Liver (tissue), 9 donors: ENCODE results near the gene ASCL5. TPM values are rescaled to one million over a fixed set of nuclear protein-coding genes. Genes with fewer than 3 reads are reported as not detected.

Experiments used
- DNase-seq: peaks from one replicate; pipeline ENCODE4 v3.0.0-alpha.2; 2017; ENCODE audit warnings: low spot score
- H3K27ac ChIP-seq, 2 donors: one replicate each; pipeline ENCODE4 v1.7.0; 2013; ENCODE audit warnings: inconsistent platforms in 2 of 2, low read length in 2 of 2, control low read depth in 1 of 2, low read depth in 1 of 2, mild to moderate bottlenecking in 1 of 2
- H3K27me3 ChIP-seq, 4 donors: one replicate each; pipeline versions ENCODE4 v1.6.1 to v1.7.0; 2013; ENCODE audit warnings: low read length in 3 of 4, inconsistent platforms in 1 of 4, mild to moderate bottlenecking in 1 of 4, moderate library complexity in 1 of 4; ENCODE audit not compliant: control insufficient read depth in 4 of 4, insufficient read depth in 4 of 4
- H3K36me3 ChIP-seq, 4 donors: one replicate each; pipeline versions ENCODE4 v1.6.1 to v1.7.0; 2013; ENCODE audit warnings: low read length in 3 of 4, mild to moderate bottlenecking in 3 of 4, low read depth in 1 of 4, moderate library complexity in 1 of 4; ENCODE audit not compliant: control insufficient read depth in 4 of 4, insufficient read depth in 3 of 4
- H3K4me1 ChIP-seq, 4 donors: one replicate each; pipeline versions ENCODE4 v1.6.1 to v1.7.0; 2013; ENCODE audit warnings: low read length in 3 of 4, mild to moderate bottlenecking in 3 of 4, moderate library complexity in 1 of 4; ENCODE audit not compliant: control insufficient read depth in 4 of 4, insufficient read depth in 4 of 4
- H3K4me3 ChIP-seq, 3 donors: one replicate each; pipeline versions ENCODE4 v1.6.1 to v1.7.0; 2013; ENCODE audit warnings: low read length in 3 of 3, control low read depth in 1 of 3, low read depth in 1 of 3, mild to moderate bottlenecking in 1 of 3
- H3K9ac ChIP-seq, 2 donors: one replicate each; pipeline ENCODE4 v1.7.0; 2013; ENCODE audit warnings: low read length in 2 of 2, mild to moderate bottlenecking in 2 of 2, moderate library complexity in 2 of 2, control low read depth in 1 of 2, low read depth in 1 of 2
- H3K9me3 ChIP-seq, 4 donors: one replicate each; pipeline versions ENCODE4 v1.6.1 to v1.7.0; 2013; ENCODE audit warnings: low read length in 3 of 4; ENCODE audit not compliant: control insufficient read depth in 4 of 4
- EGR1 ChIP-seq, 2 donors: IDR thresholded peaks; 2 replicates each; pipeline ENCODE4 v1.6.1; 2016 to 2018; ENCODE audit warnings: antibody characterized with exemption in 2 of 2, low read depth in 2 of 2
- FOXA1 ChIP-seq: IDR thresholded peaks from 2 replicates; pipeline ENCODE4 v1.6.1; 2016; ENCODE audit warnings: antibody characterized with exemption
- JUND ChIP-seq, 2 donors: IDR thresholded peaks; 2 replicates each; pipeline ENCODE4 v1.6.1; 2016; ENCODE audit warnings: antibody characterized with exemption in 2 of 2
- RAD21 ChIP-seq, 2 donors: IDR thresholded peaks; 2 replicates each; pipeline ENCODE4 v1.6.1; 2016; ENCODE audit warnings: antibody characterized with exemption in 2 of 2, mild to moderate bottlenecking in 2 of 2
- RXRA ChIP-seq, 2 donors: IDR thresholded peaks; 2 replicates each; pipeline ENCODE4 v1.6.1; 2017 to 2018; ENCODE audit warnings: antibody characterized with exemption in 2 of 2, mild to moderate bottlenecking in 1 of 2
- TAF1 ChIP-seq: conservative IDR thresholded peaks from 2 replicates; pipeline ENCODE4 v1.6.1; 2016; ENCODE audit warnings: antibody characterized with exemption, mild to moderate bottlenecking
- YY1 ChIP-seq: IDR thresholded peaks from 2 replicates; pipeline ENCODE4 v1.6.1; 2016; ENCODE audit warnings: antibody characterized with exemption, mild to moderate bottlenecking
- WGBS: extraction: QIAGEN DNeasy Blood & Tissue Kit; methylation state at CpG from one replicate; pipeline ENCODE4 v1.1.7; 2013; 5-methylcytosine and 5-hydroxymethylcytosine counted together
- polyA plus RNA-seq, 2 donors: library from polyadenylated mRNA; stranded (reverse) in 1 of 2; unstranded in 1 of 2; fragments of 200-250 nt in 1 of 2; fragments of >200 nt in 1 of 2; fragmentation: Nextera tagmentation in 1 of 2; extraction: Ambion mirVana in 1 of 2; gene quantifications; one replicate each; pipeline versions ENCODE4 v1.2.1 to v1.2.3, GENCODE V29; 2013 to 2015
- total RNA-seq, 2 donors: library from RNA; depleted of rRNA; stranded (reverse); fragments of >200 nt; gene quantifications; one replicate each; pipeline ENCODE4 v1.2.3, GENCODE V29; 2014
- TF ChIP-seq, protein P1 (sequence below): fragments of 150-350 bp; IDR thresholded peaks from 2 replicates; pipeline ENCODE4 v1.5.1; 2017; ENCODE audit warnings: improper control_type of control experiment, low read depth, low read length; ENCODE audit not compliant: missing input control
- TF ChIP-seq, protein P2 (sequence below): IDR thresholded peaks from 2 replicates; pipeline ENCODE4 v1.6.1; 2016; ENCODE audit warnings: antibody characterized with exemption
- TF ChIP-seq, protein P3 (sequence below): IDR thresholded peaks from 2 replicates; pipeline ENCODE4 v1.6.1; 2016; ENCODE audit warnings: antibody characterized with exemption
- donor health status: healthy.
- donor health status: healthy.
- donor health status: healthy.
- donor health status: healthy.
- donor health status: healthy.

The ASCL5 gene
- total and polyA plus RNA-seq, 4 donors: not detected

DNA sequence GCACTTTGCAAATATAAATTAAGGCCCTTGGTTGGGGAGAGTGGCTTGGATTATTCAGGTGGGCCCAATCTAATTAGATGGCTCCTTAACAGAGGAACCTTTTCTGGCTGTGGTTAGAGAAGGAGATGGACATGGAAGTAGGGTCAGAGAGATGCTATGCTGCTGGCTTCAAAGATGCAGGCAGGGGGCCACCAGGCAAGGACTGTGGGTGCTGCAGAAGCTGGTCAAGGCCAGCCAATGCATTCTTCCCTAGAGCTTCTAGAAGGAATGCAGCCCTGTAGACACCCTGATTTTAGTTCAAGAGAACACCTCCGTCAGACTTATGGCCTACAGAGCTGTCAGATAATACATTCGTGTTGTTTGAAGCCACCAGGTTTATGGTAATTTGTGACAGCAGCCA is 31.0 kb upstream of the ASCL5 start:
- Histone ChIP-seq H3K27me3 (no peaks in the 10 kb centered on the region), H3K9me3 (no peaks in the 10 kb centered on the region), H3K4me1 (peaks cover 5 to 14% (median 11%) of the 10 kb centered on the region in 4 donors), H3K4me3 (no peak overlapping the region), H3K36me3 (no peaks in the 10 kb centered on the region), H3K27ac (no peak overlapping the region), H3K9ac (no peak overlapping the region)
- DNase-seq: no peak
- TF ChIP-seq YY1 (no peak), RXRA (IDR thresholded peaks at IDR 0.05) (no peak), FOXA1 (no peak)
- 94% methylated on average over 2 of the region's 2 CpGs for WGBS

DNA sequence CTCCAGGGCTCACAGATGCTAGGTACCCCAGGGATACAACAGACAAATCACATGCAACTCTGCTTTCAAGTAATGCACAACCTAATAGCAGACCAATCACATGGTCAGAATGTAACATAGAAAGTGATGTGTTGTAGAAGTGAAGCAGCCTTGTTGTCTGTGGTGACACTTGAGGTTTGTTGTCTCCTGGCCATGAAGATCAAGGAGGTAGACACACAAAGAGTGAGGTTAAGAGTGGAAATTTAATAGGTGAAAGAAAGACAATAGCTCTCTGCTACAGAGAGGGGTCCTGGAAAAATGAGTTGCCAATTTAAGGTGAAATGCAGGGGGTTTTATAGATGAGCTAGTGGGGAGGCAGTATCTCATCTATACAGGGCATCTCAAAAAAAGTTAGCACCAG is 29.8 kb upstream of the ASCL5 start:
- H3K4me3 ChIP-seq: no peak overlapping the region

DNA sequence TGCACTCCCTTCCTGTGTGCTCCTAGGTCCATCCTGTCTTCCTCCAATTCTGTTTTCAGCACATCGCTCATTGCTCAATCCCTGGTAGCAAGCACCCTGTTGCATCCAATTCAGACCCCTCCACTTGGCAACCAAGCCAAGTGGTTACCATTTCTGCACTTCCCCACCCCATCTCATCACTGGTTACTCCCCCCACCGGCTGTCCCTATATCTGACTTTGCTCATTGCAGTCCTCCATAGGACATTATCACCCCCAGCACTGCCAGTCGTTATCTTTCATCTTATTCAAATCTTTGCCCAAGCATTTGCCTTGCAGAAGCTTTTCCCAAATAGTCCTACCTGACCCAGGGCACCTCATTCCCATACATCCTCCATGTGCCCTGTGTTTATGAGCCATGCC is 29.4 kb upstream of the ASCL5 start:
- Histone ChIP-seq H3K9me3 (no peaks in the 10 kb centered on the region), H3K9ac (no peak overlapping the region), H3K4me1 (peaks cover 5 to 16% (median 12%) of the 10 kb centered on the region in 4 donors), H3K4me3 (no peak overlapping the region), H3K27me3 (no peaks in the 10 kb centered on the region), H3K27ac (no peak overlapping the region), H3K36me3 (peaks cover 0 to 2% (median 0%) of the 10 kb centered on the region in 4 donors)
- 85% methylated on average over 3 of the region's 3 CpGs for WGBS
- no peak for DNase-seq
- TF ChIP-seq RAD21 (IDR thresholded peaks at IDR 0.05): no peak

More for the DNA sequence above, 29.8 kb upstream of the ASCL5 start:
- no peaks in the 10 kb centered on the region for H3K9me3 ChIP-seq
- DNase-seq: no peak
- peaks cover 5 to 16% (median 12%) of the 10 kb centered on the region in 4 donors for H3K4me1 ChIP-seq
- H3K36me3 ChIP-seq: no peaks in the 10 kb centered on the region
- no peak overlapping the region for H3K27ac ChIP-seq
- TF ChIP-seq, protein P1, sequence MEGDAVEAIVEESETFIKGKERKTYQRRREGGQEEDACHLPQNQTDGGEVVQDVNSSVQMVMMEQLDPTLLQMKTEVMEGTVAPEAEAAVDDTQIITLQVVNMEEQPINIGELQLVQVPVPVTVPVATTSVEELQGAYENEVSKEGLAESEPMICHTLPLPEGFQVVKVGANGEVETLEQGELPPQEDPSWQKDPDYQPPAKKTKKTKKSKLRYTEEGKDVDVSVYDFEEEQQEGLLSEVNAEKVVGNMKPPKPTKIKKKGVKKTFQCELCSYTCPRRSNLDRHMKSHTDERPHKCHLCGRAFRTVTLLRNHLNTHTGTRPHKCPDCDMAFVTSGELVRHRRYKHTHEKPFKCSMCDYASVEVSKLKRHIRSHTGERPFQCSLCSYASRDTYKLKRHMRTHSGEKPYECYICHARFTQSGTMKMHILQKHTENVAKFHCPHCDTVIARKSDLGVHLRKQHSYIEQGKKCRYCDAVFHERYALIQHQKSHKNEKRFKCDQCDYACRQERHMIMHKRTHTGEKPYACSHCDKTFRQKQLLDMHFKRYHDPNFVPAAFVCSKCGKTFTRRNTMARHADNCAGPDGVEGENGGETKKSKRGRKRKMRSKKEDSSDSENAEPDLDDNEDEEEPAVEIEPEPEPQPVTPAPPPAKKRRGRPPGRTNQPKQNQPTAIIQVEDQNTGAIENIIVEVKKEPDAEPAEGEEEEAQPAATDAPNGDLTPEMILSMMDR: no peak
- TF ChIP-seq RXRA (IDR thresholded peaks at IDR 0.05): no peak
- no peak for TF ChIP-seq RAD21 (IDR thresholded peaks at IDR 0.05)
- TF ChIP-seq TAF1: no peak
- no peak for TF ChIP-seq EGR1 (IDR thresholded peaks at IDR 0.05; ENCODE audit: low read depth in 2 of 2)
- TF ChIP-seq, protein P2, sequence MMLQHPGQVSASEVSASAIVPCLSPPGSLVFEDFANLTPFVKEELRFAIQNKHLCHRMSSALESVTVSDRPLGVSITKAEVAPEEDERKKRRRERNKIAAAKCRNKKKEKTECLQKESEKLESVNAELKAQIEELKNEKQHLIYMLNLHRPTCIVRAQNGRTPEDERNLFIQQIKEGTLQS: no peak
- no peak for TF ChIP-seq JUND (IDR thresholded peaks at IDR 0.05)
- TF ChIP-seq, protein P3, sequence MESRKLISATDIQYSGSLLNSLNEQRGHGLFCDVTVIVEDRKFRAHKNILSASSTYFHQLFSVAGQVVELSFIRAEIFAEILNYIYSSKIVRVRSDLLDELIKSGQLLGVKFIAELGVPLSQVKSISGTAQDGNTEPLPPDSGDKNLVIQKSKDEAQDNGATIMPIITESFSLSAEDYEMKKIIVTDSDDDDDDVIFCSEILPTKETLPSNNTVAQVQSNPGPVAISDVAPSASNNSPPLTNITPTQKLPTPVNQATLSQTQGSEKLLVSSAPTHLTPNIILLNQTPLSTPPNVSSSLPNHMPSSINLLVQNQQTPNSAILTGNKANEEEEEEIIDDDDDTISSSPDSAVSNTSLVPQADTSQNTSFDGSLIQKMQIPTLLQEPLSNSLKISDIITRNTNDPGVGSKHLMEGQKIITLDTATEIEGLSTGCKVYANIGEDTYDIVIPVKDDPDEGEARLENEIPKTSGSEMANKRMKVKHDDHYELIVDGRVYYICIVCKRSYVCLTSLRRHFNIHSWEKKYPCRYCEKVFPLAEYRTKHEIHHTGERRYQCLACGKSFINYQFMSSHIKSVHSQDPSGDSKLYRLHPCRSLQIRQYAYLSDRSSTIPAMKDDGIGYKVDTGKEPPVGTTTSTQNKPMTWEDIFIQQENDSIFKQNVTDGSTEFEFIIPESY: no peak
- H3K9ac ChIP-seq: no peak overlapping the region
- no peaks in the 10 kb centered on the region for H3K27me3 ChIP-seq
